Subcutaneous abdominal adipose tissue (tissue), 5 donors: ENCODE measurements around the gene CDK9.

Source experiments
- H3K27ac ChIP-seq: one replicate; pipeline ENCODE4 v1.7.0; 2013; ENCODE audit warnings: low read depth, mild to moderate bottlenecking, inconsistent platforms, low read length, moderate library complexity
- H3K27me3 ChIP-seq, 5 donors: one replicate each; pipeline ENCODE4 v1.7.0; 2013; ENCODE audit warnings: low read length in 5 of 5, inconsistent platforms in 1 of 5; ENCODE audit not compliant: control insufficient read depth in 5 of 5, insufficient read depth in 4 of 5
- H3K36me3 ChIP-seq, 5 donors: one replicate each; pipeline ENCODE4 v1.7.0; 2013; ENCODE audit warnings: low read length in 5 of 5; ENCODE audit not compliant: control insufficient read depth in 5 of 5, insufficient read depth in 5 of 5
- H3K4me1 ChIP-seq, 5 donors: one replicate each; pipeline ENCODE4 v1.7.0; 2013; ENCODE audit warnings: low read length in 5 of 5, mild to moderate bottlenecking in 3 of 5, moderate library complexity in 1 of 5; ENCODE audit not compliant: control insufficient read depth in 5 of 5, insufficient read depth in 5 of 5
- H3K4me3 ChIP-seq, 5 donors: one replicate each; pipeline ENCODE4 v1.7.0; 2013; ENCODE audit warnings: low read length in 5 of 5, low read depth in 1 of 5
- H3K9ac ChIP-seq, 5 donors: one replicate each; pipeline ENCODE4 v1.7.0; 2013; ENCODE audit warnings: low read length in 5 of 5, mild to moderate bottlenecking in 4 of 5, moderate library complexity in 3 of 5
- H3K9me3 ChIP-seq, 5 donors: one replicate each; pipeline ENCODE4 v1.7.0; 2013; ENCODE audit warnings: low read length in 5 of 5; ENCODE audit not compliant: control insufficient read depth in 5 of 5
- donor health status: healthy.
- donor health status: healthy.
- donor health status: healthy.
- donor health status: healthy.
- donor health status: healthy.

CDK9 gene

GRCh38 chr9:127810378-127811187, 24.7 kb downstream of the CDK9 start:
- Histone ChIP-seq H3K9ac (no peak overlapping the region), H3K27me3 (no peaks in the 10 kb centered on the region), H3K27ac (peak overlapping the region; percentile 69), H3K36me3 (peaks cover 0 to 82% (median 72%) of the 10 kb centered on the region in 5 donors), H3K4me3 (no peak overlapping the region), H3K9me3 (no peaks in the 10 kb centered on the region), H3K4me1 (peaks cover 0 to 20% (median 12%) of the 10 kb centered on the region in 5 donors)

DNA sequence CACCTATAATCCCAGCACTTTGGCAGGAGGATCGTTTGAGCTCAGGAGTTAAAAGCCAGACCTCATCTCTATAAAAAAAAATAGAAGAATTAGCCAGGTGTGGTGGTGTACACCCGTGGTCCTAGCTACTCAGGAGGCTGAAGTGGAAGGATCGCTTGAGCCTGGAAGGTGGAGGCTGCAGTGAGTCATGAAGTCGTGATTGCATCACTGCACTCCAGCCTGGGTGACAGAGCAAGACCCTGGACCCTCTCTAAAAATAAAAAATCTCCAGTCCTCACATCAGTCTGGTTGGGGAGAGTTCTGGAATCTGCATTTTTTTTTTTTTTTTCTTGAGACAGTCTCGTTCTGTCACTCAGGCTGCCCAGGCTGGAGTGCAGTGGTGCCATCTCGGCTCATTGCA, 26.2 kb downstream of the CDK9 start:
- Histone ChIP-seq H3K27me3 (no peaks in the 10 kb centered on the region), H3K27ac (no peak overlapping the region), H3K9me3 (no peaks in the 10 kb centered on the region), H3K9ac (no peak overlapping the region), H3K4me3 (no peak overlapping the region), H3K4me1 (peaks cover 0 to 31% (median 12%) of the 10 kb centered on the region in 5 donors), H3K36me3 (peaks cover 0 to 85% (median 77%) of the 10 kb centered on the region in 5 donors)

DNA sequence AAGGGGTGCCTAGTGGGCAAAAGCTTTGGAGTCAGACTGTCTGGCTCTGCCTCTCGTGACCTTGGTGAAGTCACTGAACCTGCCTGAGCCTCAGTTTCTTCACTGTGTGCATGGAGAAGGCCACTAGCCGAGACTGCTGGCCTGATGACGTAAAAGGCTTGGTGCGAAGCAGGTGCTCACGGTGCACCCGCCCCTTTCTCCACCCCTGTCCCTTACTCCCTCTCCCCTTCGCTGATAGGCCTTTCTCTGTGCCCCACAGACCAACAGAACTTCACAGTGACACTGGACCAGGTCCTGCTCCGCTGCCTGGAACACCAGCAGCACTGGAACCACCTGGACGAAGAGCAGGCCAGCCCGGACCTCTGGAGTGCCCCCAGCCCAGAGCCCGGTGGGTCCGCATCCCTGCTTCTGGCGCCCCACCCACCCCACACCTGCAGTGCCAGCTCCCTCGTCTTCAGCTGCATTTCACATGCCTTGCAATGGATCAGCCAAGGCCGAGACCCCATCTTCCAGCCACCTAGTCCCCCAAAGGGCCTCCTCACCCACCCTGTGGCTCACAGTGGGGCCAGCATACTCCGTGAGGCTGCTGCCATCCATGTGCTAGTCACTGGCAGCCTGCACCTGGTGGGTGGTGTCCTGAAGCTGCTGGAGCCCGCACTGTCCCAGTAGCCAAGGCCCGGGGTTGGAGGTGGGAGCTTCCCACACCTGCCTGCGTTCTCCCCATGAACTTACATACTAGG, 27.3 kb downstream of the CDK9 start:
- H3K27ac ChIP-seq, result no peak overlapping the region

DNA sequence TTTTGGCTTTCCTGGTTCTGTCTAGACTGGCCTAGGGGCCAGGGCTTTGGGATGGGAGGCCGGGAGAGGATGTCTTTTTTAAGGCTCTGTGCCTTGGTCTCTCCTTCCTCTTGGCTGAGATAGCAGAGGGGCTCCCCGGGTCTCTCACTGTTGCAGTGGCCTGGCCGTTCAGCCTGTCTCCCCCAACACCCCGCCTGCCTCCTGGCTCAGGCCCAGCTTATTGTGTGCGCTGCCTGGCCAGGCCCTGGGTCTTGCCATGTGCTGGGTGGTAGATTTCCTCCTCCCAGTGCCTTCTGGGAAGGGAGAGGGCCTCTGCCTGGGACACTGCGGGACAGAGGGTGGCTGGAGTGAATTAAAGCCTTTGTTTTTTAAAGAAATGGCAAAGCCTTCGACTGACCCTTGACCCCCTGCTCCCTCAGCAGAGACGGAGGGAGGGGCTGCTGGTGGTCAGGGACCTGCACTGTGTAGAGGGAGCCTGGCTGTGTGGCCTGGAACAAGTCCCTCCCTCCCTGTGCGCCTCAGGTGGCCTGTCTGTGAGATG, 27.9 kb downstream of the CDK9 start:
- H3K9ac ChIP-seq, result no peak overlapping the region
- H3K27me3 ChIP-seq, result no peaks in the 10 kb centered on the region
- H3K4me1 ChIP-seq, result peaks cover 0 to 44% (median 12%) of the 10 kb centered on the region in 5 donors
- peaks cover 0 to 84% (median 77%) of the 10 kb centered on the region in 5 donors for H3K36me3 ChIP-seq
- H3K4me3 ChIP-seq, result no peak overlapping the region
- H3K9me3 ChIP-seq, result no peaks in the 10 kb centered on the region
- H3K27ac ChIP-seq, result peak overlapping the region; percentile 37

More for the DNA sequence above, 27.3 kb downstream of the CDK9 start:
- peaks cover 0 to 41% (median 12%) of the 10 kb centered on the region in 5 donors for H3K4me1 ChIP-seq
- no peak overlapping the region for H3K4me3 ChIP-seq
- H3K9ac ChIP-seq, result peak overlapping the region in 1 of 5 donors; percentile 23
- H3K36me3 ChIP-seq, result peaks cover 0 to 85% (median 77%) of the 10 kb centered on the region in 5 donors
- H3K27me3 ChIP-seq, result no peaks in the 10 kb centered on the region
- no peaks in the 10 kb centered on the region for H3K9me3 ChIP-seq

- Histone ChIP-seq H3K36me3 (peaks cover 0 to 86% (median 80%) of the 10 kb centered on the region in 5 donors), H3K4me3 (no peak overlapping the region), H3K27me3 (no peaks in the 10 kb centered on the region), H3K4me1 (peaks cover 0 to 47% (median 6%) of the 10 kb centered on the region in 5 donors), H3K9me3 (no peaks in the 10 kb centered on the region), H3K9ac (no peak overlapping the region), H3K27ac (no peak overlapping the region)
Measured at GRCh38 chr9:127814619-127815511, 29.0 kb downstream of the CDK9 start.

DNA sequence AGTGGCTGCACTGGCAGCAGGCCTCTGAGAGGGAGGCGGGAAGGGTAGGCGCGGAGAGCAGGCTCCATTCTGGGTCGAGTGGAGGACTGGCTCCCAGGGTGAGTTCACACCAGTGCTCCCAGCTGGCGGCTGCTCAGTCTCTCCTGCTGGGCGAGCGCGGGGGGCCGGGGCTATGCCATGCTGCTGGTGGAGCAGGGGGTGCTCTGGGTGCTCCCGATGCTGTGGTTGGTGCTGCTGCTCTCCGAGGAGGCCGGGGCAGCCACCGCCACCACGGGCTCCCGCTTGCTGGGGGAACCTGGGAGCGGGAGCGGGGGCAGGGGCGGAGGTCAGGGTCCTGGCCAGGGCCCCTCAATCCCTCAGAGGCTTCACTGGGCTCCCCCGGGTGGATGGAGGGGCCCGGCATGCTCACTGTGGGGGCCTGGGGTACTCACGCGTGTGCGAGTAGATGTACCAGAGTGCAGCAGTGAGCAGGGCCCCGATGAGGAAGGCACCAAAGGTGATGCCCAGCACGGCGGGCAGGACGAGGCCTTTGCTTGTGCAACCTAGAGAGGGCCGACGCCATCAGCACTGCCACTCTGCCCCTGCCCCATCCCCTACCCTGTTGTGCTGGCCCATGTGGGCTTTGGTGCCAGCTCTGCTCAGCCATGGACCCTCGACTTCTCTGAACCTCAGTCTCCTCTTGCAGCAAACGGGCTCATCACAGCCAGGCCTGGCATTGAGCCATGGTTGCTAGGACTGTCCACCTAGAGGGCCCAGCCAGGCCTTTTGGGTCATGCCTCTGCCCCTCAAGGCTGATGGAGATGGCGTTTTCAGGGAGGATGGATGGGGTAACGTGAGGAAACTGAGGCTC, 29.9 kb downstream of the CDK9 start:
- H3K27me3 ChIP-seq, result no peaks in the 10 kb centered on the region
- no peak overlapping the region for H3K27ac ChIP-seq
- H3K4me3 ChIP-seq, result no peak overlapping the region
- peaks cover 0 to 83% (median 74%) of the 10 kb centered on the region in 5 donors for H3K36me3 ChIP-seq
- H3K9ac ChIP-seq, result no peak overlapping the region
- no peaks in the 10 kb centered on the region for H3K9me3 ChIP-seq
- peaks cover 0 to 48% (median 0%) of the 10 kb centered on the region in 5 donors for H3K4me1 ChIP-seq

DNA sequence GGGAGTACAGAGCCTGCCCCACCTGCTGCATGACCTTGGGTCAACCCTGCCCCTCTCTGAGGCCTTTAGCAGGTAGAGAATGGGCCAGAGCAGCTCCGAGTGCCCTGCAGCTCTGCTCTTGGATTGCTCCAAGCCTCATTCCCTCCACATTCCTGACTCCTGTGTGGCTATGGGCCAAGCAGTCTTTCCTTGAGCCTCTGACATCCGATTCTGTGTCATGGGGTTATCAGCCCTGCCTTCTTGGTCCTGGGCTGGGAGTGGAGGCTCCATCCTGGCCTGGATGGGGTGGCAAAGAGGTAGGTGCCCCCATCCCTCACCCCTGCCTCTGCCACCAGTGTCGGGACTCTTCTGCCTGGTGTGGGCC, 30.5 kb downstream of the CDK9 start:
- Histone ChIP-seq H3K9ac (no peak overlapping the region), H3K9me3 (no peaks in the 10 kb centered on the region), H3K36me3 (peaks cover 0 to 87% (median 76%) of the 10 kb centered on the region in 5 donors), H3K4me3 (no peak overlapping the region), H3K27me3 (no peaks in the 10 kb centered on the region), H3K4me1 (peaks cover 0 to 48% (median 0%) of the 10 kb centered on the region in 5 donors), H3K27ac (no peak overlapping the region)

DNA sequence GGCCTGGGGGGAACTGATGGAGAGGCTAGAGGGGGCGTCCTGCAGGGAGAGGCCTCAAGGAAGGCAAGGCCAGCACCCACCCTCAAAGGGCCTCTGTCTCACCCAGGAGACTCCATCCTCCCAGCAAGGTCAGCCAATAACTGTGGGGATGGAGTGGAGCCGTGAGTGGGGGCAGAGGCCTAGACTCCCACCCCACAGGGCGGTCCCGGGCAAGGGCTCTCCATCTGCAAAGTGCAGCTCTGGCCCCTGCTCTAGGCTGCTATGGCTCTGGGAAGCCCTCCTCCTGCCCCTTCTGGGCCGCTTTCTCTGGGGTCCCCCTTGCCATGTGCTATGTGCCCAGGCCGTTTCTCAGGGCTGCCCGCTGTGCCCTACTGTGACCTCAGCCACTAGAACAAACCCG, 30.9 kb downstream of the CDK9 start:
- no peaks in the 10 kb centered on the region for H3K9me3 ChIP-seq
- H3K4me1 ChIP-seq, result peaks cover 0 to 48% (median 0%) of the 10 kb centered on the region in 5 donors
- peaks cover 0 to 86% (median 76%) of the 10 kb centered on the region in 5 donors for H3K36me3 ChIP-seq
- no peak overlapping the region for H3K4me3 ChIP-seq
- peak overlapping the region in 1 of 5 donors; percentile 17 for H3K9ac ChIP-seq
- H3K27me3 ChIP-seq, result no peaks in the 10 kb centered on the region
- H3K27ac ChIP-seq, result no peak overlapping the region
